WTC11 (cell line): ENCODE data around the gene TMEM80. TPM values are rescaled to one million over a fixed set of nuclear protein-coding genes. Genes with fewer than 3 reads are reported as not detected.

Experiments
- ATAC-seq: fragments of 200-7000 bp; cut with Tn5 transposase; 2 replicates; pipeline ENCODE4 v1.10.0; 2021; ENCODE audit warnings: mild to moderate bottlenecking, moderate library complexity
- CTCF ChIA-PET: fragments of 300-600 bp; sonication (Branson Sonifier 250); formaldehyde crosslinking; loops from one replicate; lab custom pipeline; 2021; ENCODE audit warnings: antibody characterized with exemption; lab: Charles Lee
- POLR2A ChIA-PET: fragments of 350-600 bp; sonication (Branson Sonifier 250); formaldehyde crosslinking; loops from one replicate; lab custom pipeline; 2021; ENCODE audit warnings: antibody characterized with exemption; lab: Charles Lee
- DNase-seq: peaks from one replicate; pipeline ENCODE4 v3.0.0; 2021; ENCODE audit warnings: low spot score
- H3K27ac Mint-ChIP-seq: 2 replicates; pipeline ENCODE4 v1.8.0; 2021; ENCODE audit warnings: mixed read lengths
- H3K27me3 Mint-ChIP-seq: 2 replicates; pipeline ENCODE4 v1.8.0; 2021; ENCODE audit warnings: low read depth, mild to moderate bottlenecking, moderate library complexity, mixed read lengths
- H3K36me3 Mint-ChIP-seq: 2 replicates; pipeline ENCODE4 v1.8.0; 2021; ENCODE audit warnings: mixed read lengths
- H3K4me1 Mint-ChIP-seq: 2 replicates; pipeline ENCODE4 v1.8.0; 2022; ENCODE audit warnings: mixed read lengths
- H3K4me3 Mint-ChIP-seq: 2 replicates; pipeline ENCODE4 v1.8.0; 2021; ENCODE audit warnings: mild to moderate bottlenecking, moderate library complexity, mixed read lengths
- H3K9me3 Mint-ChIP-seq: 2 replicates; pipeline ENCODE4 v1.8.0; 2021; ENCODE audit warnings: mixed read lengths
- ARID4B ChIP-seq: sonication (generic); formaldehyde crosslinking; IDR thresholded peaks from 2 replicates; pipeline ENCODE4 v1.8.0; 2023; ENCODE audit warnings: missing genetic modification reagents, mild to moderate bottlenecking, borderline replicate concordance
- ATF1 ChIP-seq: sonication (generic); formaldehyde crosslinking; IDR thresholded peaks from 2 replicates; pipeline ENCODE4 v1.8.1; 2023; ENCODE audit warnings: mild to moderate bottlenecking, moderate library complexity, missing genetic modification reagents
- CBFB ChIP-seq: sonication (generic); formaldehyde crosslinking; IDR thresholded peaks from 2 replicates; pipeline ENCODE4 v1.8.1; 2022; ENCODE audit warnings: mild to moderate bottlenecking, low read depth, missing genetic modification reagents
- E2F5 ChIP-seq: sonication (generic); formaldehyde crosslinking; IDR thresholded peaks from 2 replicates; pipeline ENCODE4 v1.8.1; 2022; ENCODE audit warnings: mild to moderate bottlenecking, moderate library complexity, missing genetic modification reagents
- EMX1 ChIP-seq: fragments of 250-450 bp; sonication (Bioruptor Pico); IDR thresholded peaks from 2 replicates; pipeline ENCODE4 v1.8.0; 2021; ENCODE audit warnings: mild to moderate bottlenecking
- FOXK1 ChIP-seq: sonication (generic); formaldehyde crosslinking; IDR thresholded peaks from 2 replicates; pipeline ENCODE4 v1.8.0; 2022; ENCODE audit warnings: mild to moderate bottlenecking, moderate library complexity, missing genetic modification reagents
- GABPB1 ChIP-seq: sonication (generic); formaldehyde crosslinking; IDR thresholded peaks from 2 replicates; pipeline ENCODE4 v1.8.1; 2023; ENCODE audit warnings: mild to moderate bottlenecking, missing genetic modification reagents
- HMGXB4 ChIP-seq: sonication (generic); formaldehyde crosslinking; IDR thresholded peaks from 2 replicates; pipeline ENCODE4 v1.8.1; 2023; ENCODE audit warnings: mild to moderate bottlenecking, moderate library complexity, missing genetic modification reagents
- IRF2 ChIP-seq: sonication (generic); formaldehyde crosslinking; IDR thresholded peaks from 2 replicates; pipeline ENCODE4 v1.8.0; 2022; ENCODE audit warnings: low read depth, missing genetic modification reagents, borderline replicate concordance
- MLX ChIP-seq: sonication (generic); formaldehyde crosslinking; IDR thresholded peaks from 2 replicates; pipeline ENCODE4 v1.8.1; 2023; ENCODE audit warnings: mild to moderate bottlenecking, missing genetic modification reagents, moderate library complexity
- NFATC4 ChIP-seq: fragments of 250-450 bp; sonication (Bioruptor Pico); IDR thresholded peaks from 2 replicates; pipeline ENCODE4 v1.9.0; 2021; ENCODE audit warnings: mild to moderate bottlenecking
- PREB ChIP-seq: sonication (generic); formaldehyde crosslinking; IDR thresholded peaks from 2 replicates; pipeline ENCODE4 v1.8.1; 2022; ENCODE audit warnings: mild to moderate bottlenecking, missing genetic modification reagents, moderate library complexity, borderline replicate concordance
- TEAD1 ChIP-seq: sonication (generic); formaldehyde crosslinking; IDR thresholded peaks from 2 replicates; pipeline ENCODE4 v1.8.0; 2022; ENCODE audit warnings: mild to moderate bottlenecking, missing genetic modification reagents
- ZNF219 ChIP-seq: sonication (generic); formaldehyde crosslinking; IDR thresholded peaks from 2 replicates; pipeline ENCODE4 v1.8.0; 2023; ENCODE audit warnings: missing genetic modification reagents, mild to moderate bottlenecking, borderline replicate concordance
- ZNF396 ChIP-seq: fragments of 250-450 bp; sonication (Bioruptor Pico); IDR thresholded peaks from 2 replicates; pipeline ENCODE4 v1.8.0; 2021; ENCODE audit warnings: mild to moderate bottlenecking, moderate library complexity, borderline replicate concordance
- ZNF423 ChIP-seq: fragments of 250-450 bp; sonication (Bioruptor Pico); IDR thresholded peaks from 2 replicates; pipeline ENCODE4 v2.1.2; 2022; ENCODE audit warnings: mild to moderate bottlenecking, moderate library complexity
- total RNA-seq: library from RNA; stranded (reverse); gene quantifications from 3 replicates; pipeline ENCODE4 v1.2.3, GENCODE V29; 2021
- TF ChIP-seq, protein P1 (sequence below): sonication (generic); formaldehyde crosslinking; IDR thresholded peaks from 2 replicates; pipeline ENCODE4 v1.8.1; 2022; ENCODE audit warnings: low read depth, missing genetic modification reagents, borderline replicate concordance
- TF ChIP-seq, protein P2 (sequence below): fragments of 200-600 bp; IDR thresholded peaks from 2 replicates; pipeline ENCODE4 v1.8.0; 2022; ENCODE audit warnings: antibody characterized with exemption
- TF ChIP-seq, protein P3 (sequence below): sonication (generic); formaldehyde crosslinking; IDR thresholded peaks from 2 replicates; pipeline ENCODE4 v1.8.1; 2023; ENCODE audit warnings: mild to moderate bottlenecking, missing genetic modification reagents

Gene TMEM80
- total RNA-seq, 1 experiment from 2014 or later: 23.4 TPM

- CTCF ChIA-PET: interaction anchor here (2.1 to 2.3 kb wide), 2 partner anchors 13 to 47 kb away, joined by 6 to 7 read pairs; no protein-coding TSS in a partner anchor
- TF ChIP-seq GABPB1 (CRISPR knock-in tag) (no peak), PREB (no peak), MLX (CRISPR knock-in tag) (no peak), TEAD1 (CRISPR knock-in tag) (no peak), ATF1 (no peak), E2F5 (CRISPR knock-in tag) (no peak), NFATC4 (CRISPR knock-in tag) (no peak), ZNF219 (CRISPR knock-in tag) (no peak), HMGXB4 (no peak), EMX1 (no peak), IRF2 (no peak), ARID4B (CRISPR knock-in tag) (no peak), ZNF396 (CRISPR knock-in tag) (no peak), CBFB (no peak), FOXK1 (CRISPR knock-in tag) (no peak), ZNF423 (CRISPR knock-in tag) (no peak)
- TF ChIP-seq, protein P1, sequence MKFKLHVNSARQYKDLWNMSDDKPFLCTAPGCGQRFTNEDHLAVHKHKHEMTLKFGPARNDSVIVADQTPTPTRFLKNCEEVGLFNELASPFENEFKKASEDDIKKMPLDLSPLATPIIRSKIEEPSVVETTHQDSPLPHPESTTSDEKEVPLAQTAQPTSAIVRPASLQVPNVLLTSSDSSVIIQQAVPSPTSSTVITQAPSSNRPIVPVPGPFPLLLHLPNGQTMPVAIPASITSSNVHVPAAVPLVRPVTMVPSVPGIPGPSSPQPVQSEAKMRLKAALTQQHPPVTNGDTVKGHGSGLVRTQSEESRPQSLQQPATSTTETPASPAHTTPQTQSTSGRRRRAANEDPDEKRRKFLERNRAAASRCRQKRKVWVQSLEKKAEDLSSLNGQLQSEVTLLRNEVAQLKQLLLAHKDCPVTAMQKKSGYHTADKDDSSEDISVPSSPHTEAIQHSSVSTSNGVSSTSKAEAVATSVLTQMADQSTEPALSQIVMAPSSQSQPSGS (CRISPR knock-in tag): no peak
- TF ChIP-seq, protein P2, sequence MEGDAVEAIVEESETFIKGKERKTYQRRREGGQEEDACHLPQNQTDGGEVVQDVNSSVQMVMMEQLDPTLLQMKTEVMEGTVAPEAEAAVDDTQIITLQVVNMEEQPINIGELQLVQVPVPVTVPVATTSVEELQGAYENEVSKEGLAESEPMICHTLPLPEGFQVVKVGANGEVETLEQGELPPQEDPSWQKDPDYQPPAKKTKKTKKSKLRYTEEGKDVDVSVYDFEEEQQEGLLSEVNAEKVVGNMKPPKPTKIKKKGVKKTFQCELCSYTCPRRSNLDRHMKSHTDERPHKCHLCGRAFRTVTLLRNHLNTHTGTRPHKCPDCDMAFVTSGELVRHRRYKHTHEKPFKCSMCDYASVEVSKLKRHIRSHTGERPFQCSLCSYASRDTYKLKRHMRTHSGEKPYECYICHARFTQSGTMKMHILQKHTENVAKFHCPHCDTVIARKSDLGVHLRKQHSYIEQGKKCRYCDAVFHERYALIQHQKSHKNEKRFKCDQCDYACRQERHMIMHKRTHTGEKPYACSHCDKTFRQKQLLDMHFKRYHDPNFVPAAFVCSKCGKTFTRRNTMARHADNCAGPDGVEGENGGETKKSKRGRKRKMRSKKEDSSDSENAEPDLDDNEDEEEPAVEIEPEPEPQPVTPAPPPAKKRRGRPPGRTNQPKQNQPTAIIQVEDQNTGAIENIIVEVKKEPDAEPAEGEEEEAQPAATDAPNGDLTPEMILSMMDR: no peak
- TF ChIP-seq, protein P3, sequence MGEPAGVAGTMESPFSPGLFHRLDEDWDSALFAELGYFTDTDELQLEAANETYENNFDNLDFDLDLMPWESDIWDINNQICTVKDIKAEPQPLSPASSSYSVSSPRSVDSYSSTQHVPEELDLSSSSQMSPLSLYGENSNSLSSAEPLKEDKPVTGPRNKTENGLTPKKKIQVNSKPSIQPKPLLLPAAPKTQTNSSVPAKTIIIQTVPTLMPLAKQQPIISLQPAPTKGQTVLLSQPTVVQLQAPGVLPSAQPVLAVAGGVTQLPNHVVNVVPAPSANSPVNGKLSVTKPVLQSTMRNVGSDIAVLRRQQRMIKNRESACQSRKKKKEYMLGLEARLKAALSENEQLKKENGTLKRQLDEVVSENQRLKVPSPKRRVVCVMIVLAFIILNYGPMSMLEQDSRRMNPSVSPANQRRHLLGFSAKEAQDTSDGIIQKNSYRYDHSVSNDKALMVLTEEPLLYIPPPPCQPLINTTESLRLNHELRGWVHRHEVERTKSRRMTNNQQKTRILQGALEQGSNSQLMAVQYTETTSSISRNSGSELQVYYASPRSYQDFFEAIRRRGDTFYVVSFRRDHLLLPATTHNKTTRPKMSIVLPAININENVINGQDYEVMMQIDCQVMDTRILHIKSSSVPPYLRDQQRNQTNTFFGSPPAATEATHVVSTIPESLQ: no peak
- POLR2A ChIA-PET: interaction anchor here (0.9 kb wide), 1 partner anchor 14 kb away, joined by 4 read pairs; the partner anchor contains the start of gene DEAF1
- Mint-ChIP-seq H3K4me1 (peaks cover 17% of the 10 kb centered on the region), H3K9me3 (no peaks in the 10 kb centered on the region), H3K27ac (peak overlapping the region; percentile 74; the same call in 1 of the 2 replicates), H3K4me3 (no peak overlapping the region), H3K27me3 (no peaks in the 10 kb centered on the region), H3K36me3 (peaks cover 67% of the 10 kb centered on the region)
- DNase-seq: no peak
- no peak for ATAC-seq
Observed at GRCh38 chr11:680476-680875, 15.1 kb upstream of the TMEM80 start.
